A673 (cell line): Measurements from ENCODE around the gene MTFR1L. TPM values are rescaled to one million over a fixed set of nuclear protein-coding genes. Genes with fewer than 3 reads are reported as not detected.

Experiments used
- BruUV-seq: library from RNA; stranded (reverse); fragments of 400-500 nt; replicated peaks from 2 replicates; lab custom pipeline; 2021; lab: Mats Ljungman, UMichigan
- CTCF ChIA-PET: fragments of 300-600 bp; sonication (Branson Sonifier 250); formaldehyde crosslinking; loops from one replicate; lab custom pipeline; 2022; ENCODE audit warnings: antibody characterized with exemption; lab: Charles Lee
- POLR2A ChIA-PET: fragments of 300-600 bp; sonication (Branson Sonifier 250); formaldehyde crosslinking; loops from one replicate; lab custom pipeline; 2022; ENCODE audit warnings: antibody characterized with exemption; ENCODE audit not compliant: low non-redundant PET; lab: Charles Lee
- DNase-seq: peaks from one replicate; pipeline ENCODE4 v3.0.0-alpha.2; 2015; ENCODE audit warnings: low spot score
- H3K27ac ChIP-seq: fragments of 200-600 bp; sonication (generic); 2 replicates; pipeline ENCODE4 v1.5.1; 2016; ENCODE audit warnings: mixed run types, low read depth, mild to moderate bottlenecking, mixed read lengths, antibody characterized with exemption, low read length; ENCODE audit not compliant: poor library complexity, severe bottlenecking
- H3K27me3 ChIP-seq: fragments of 200-600 bp; sonication (generic); replicated peaks from 2 replicates; pipeline ENCODE4 v1.6.1; 2017; ENCODE audit warnings: mixed run types, low read depth, mild to moderate bottlenecking, mixed read lengths, antibody characterized with exemption, low read length; ENCODE audit not compliant: insufficient read depth, poor library complexity
- H3K36me3 ChIP-seq: fragments of 200-600 bp; sonication (generic); 2 replicates; pipeline ENCODE4 v1.6.1; 2016; ENCODE audit warnings: mixed run types, mild to moderate bottlenecking, mixed read lengths, antibody characterized with exemption, low read length; ENCODE audit not compliant: insufficient read depth, poor library complexity, severe bottlenecking
- H3K4me1 ChIP-seq: fragments of 200-600 bp; sonication (generic); 2 replicates; pipeline ENCODE4 v1.6.1; 2017; ENCODE audit warnings: mixed run types, mild to moderate bottlenecking, mixed read lengths, antibody characterized with exemption, low read length; ENCODE audit not compliant: insufficient read depth, poor library complexity, severe bottlenecking
- H3K4me3 ChIP-seq: fragments of 200-600 bp; sonication (generic); 2 replicates; pipeline ENCODE4 v1.5.1; 2016; ENCODE audit warnings: low read depth, mixed run types, mild to moderate bottlenecking, mixed read lengths, low read length; ENCODE audit not compliant: poor library complexity, severe bottlenecking
- H3K9me3 ChIP-seq: fragments of 200-600 bp; sonication (generic); 2 replicates; pipeline ENCODE4 v1.6.1; 2016; ENCODE audit warnings: mixed run types, low read depth, mild to moderate bottlenecking, mixed read lengths, antibody characterized with exemption, low read length; ENCODE audit not compliant: poor library complexity, severe bottlenecking
- CTCF ChIP-seq: fragments of 300-800, 200-600 bp; sonication (generic); conservative IDR thresholded peaks from 2 replicates; pipeline ENCODE4 v1.5.1; 2017; ENCODE audit warnings: low read depth, mild to moderate bottlenecking, antibody characterized with exemption, low read length, moderate library complexity, mixed read lengths
- EZH2 ChIP-seq: fragments of 200-600 bp; sonication (generic); IDR thresholded peaks from 2 replicates; pipeline ENCODE4 v1.6.1; 2017; ENCODE audit warnings: borderline replicate concordance, low read depth, mild to moderate bottlenecking, mixed read lengths, antibody characterized with exemption, low read length; ENCODE audit not compliant: poor library complexity, severe bottlenecking
- intact Hi-C: fragments of 100-400 bp; cut with micrococcal nuclease; formaldehyde crosslinking; loops from one replicate; pipeline ENCODE4 v1.10.0; 2022; ENCODE audit not compliant: unreplicated experiment
- total RNA-seq: library from RNA; stranded (reverse); gene quantifications from 2 replicates; pipeline ENCODE4 v1.2.3, GENCODE V29; 2021

MTFR1L gene
- total RNA-seq, 1 experiment from 2014 or later: 45.0 TPM

GRCh38 chr1:25786887-25787759, 32.6 kb upstream of the MTFR1L start:
- Histone ChIP-seq H3K27ac (no peak overlapping the region), H3K27me3 (no peaks in the 10 kb centered on the region), H3K9me3 (no peaks in the 10 kb centered on the region), H3K36me3 (no peaks in the 10 kb centered on the region), H3K4me1 (no peaks in the 10 kb centered on the region), H3K4me3 (no peak overlapping the region)
- no TSS peak for BruUV-seq
- intact Hi-C loops: no loop called here
- ChIA-PET POLR2A (no interaction called here), CTCF (no interaction called here)
- TF ChIP-seq EZH2 (no peak), CTCF (no peak)
- no peak for DNase-seq

DNA sequence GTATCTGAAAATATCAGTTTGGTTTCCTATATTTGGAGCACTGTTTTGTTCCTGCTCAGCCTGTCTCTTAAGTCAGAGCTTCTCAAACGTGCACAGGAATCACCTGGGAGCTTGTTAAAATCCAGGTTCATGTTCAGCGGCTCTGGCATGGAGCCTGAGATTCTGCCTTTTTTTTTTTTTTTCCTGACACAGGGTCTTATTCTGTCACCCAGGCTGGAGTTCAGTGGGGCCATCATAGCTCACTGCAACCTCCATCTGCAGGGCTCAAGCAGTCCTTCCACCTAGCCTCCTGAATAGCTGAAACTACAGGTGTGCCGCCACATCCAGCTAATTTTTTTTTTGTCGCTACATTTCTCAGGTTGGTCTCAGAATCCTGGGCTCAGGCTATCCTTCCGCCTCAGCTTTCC, 32.0 kb upstream of the MTFR1L start:
- H3K9me3 ChIP-seq: no peaks in the 10 kb centered on the region
- POLR2A ChIA-PET: no interaction called here
- DNase-seq: no peak
- no peak overlapping the region for H3K4me3 ChIP-seq
- no peak overlapping the region for H3K27ac ChIP-seq
- intact Hi-C loops: no loop called here
- H3K36me3 ChIP-seq: no peaks in the 10 kb centered on the region
- H3K4me1 ChIP-seq: no peaks in the 10 kb centered on the region
- H3K27me3 ChIP-seq: no peaks in the 10 kb centered on the region
- no TSS peak for BruUV-seq
- TF ChIP-seq EZH2 (no peak), CTCF (no peak)
- CTCF ChIA-PET: interaction anchor here (0.7 kb wide), 2 partner anchors 49 to 658 kb away, joined by 5 to 6 read pairs; no protein-coding TSS in a partner anchor

DNA sequence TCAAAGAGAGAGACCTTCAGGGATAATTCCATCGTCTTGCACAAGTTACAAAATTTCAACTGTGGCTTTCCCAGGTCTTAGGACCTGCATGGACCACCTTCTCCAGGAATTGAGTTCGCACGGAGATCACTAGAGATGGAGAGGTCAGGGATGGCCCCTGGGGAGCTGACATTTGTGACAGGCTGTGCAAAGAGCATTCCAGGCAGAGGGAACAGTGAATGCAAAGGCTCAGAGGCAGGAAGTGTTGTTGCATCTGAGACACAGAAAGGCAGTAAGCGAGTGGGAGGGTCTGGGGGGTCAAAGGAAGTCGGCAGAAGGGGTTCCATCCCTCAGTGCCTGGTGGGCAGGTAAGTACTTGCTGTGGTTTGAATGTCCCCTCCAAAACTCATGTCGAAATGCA, 29.3 kb upstream of the MTFR1L start:
- no peak for DNase-seq
- Histone ChIP-seq H3K9me3 (no peaks in the 10 kb centered on the region), H3K27me3 (no peaks in the 10 kb centered on the region), H3K4me1 (no peaks in the 10 kb centered on the region), H3K27ac (no peak overlapping the region), H3K36me3 (no peaks in the 10 kb centered on the region), H3K4me3 (no peak overlapping the region)
- intact Hi-C loops: no loop called here
- no TSS peak for BruUV-seq
- ChIA-PET CTCF (no interaction called here), POLR2A (no interaction called here)
- TF ChIP-seq EZH2: no peak
- no peak for TF ChIP-seq CTCF
